KMS-11 (cell line): ENCODE measurements around the gene ERVFRD-1.

Experiments used
- H2AFZ ChIP-seq: fragments of 200-600 bp; sonication (generic); 2 replicates; pipeline ENCODE4 v1.6.1; 2016; ENCODE audit warnings: antibody characterized with exemption, mixed run types, low read depth
- H3K27ac ChIP-seq: fragments of 200-600 bp; sonication (generic); 2 replicates; pipeline ENCODE4 v1.6.1; 2016; ENCODE audit warnings: mild to moderate bottlenecking, mixed run types
- H3K27me3 ChIP-seq: fragments of 200-600 bp; sonication (generic); 2 replicates; pipeline ENCODE4 v1.6.1; 2017; ENCODE audit warnings: mild to moderate bottlenecking, low read depth, mixed run types, moderate library complexity; ENCODE audit not compliant: insufficient read depth
- H3K36me3 ChIP-seq: fragments of 200-600 bp; sonication (generic); 2 replicates; pipeline ENCODE4 v1.6.1; 2017; ENCODE audit warnings: mild to moderate bottlenecking, mixed run types; ENCODE audit not compliant: insufficient read depth
- H3K4me1 ChIP-seq: fragments of 200-600 bp; sonication (generic); 2 replicates; pipeline ENCODE4 v1.6.1; 2016; ENCODE audit warnings: mild to moderate bottlenecking, low read depth, mixed run types; ENCODE audit not compliant: poor library complexity, severe bottlenecking
- H3K4me2 ChIP-seq: fragments of 200-600 bp; sonication (generic); 2 replicates; pipeline ENCODE4 v1.7.0; 2016; ENCODE audit warnings: mild to moderate bottlenecking, mixed run types
- H3K4me3 ChIP-seq: fragments of 200-600 bp; sonication (generic); IDR thresholded peaks from 2 replicates; pipeline ENCODE4 v1.6.1; 2017; ENCODE audit warnings: low read depth, low read length, mixed read lengths; ENCODE audit not compliant: insufficient read depth
- H3K79me2 ChIP-seq: fragments of 200-600 bp; sonication (generic); 2 replicates; pipeline ENCODE4 v1.6.1; 2016; ENCODE audit warnings: low read depth, mixed run types; ENCODE audit not compliant: insufficient read depth
- H3K9ac ChIP-seq: fragments of 200-600 bp; sonication (generic); 2 replicates; pipeline ENCODE4 v1.6.1; 2016; ENCODE audit warnings: mild to moderate bottlenecking, mixed run types
- H4K20me1 ChIP-seq: fragments of 200-600 bp; sonication (generic); 2 replicates; pipeline ENCODE4 v1.6.1; 2016; ENCODE audit warnings: mild to moderate bottlenecking, mixed run types; ENCODE audit not compliant: insufficient read depth
- TF ChIP-seq, protein P1 (sequence below): fragments of 200-600 bp; sonication (generic); conservative IDR thresholded peaks from 2 replicates; pipeline ENCODE4 v1.6.1; 2017; ENCODE audit warnings: low read depth, mild to moderate bottlenecking, antibody characterized with exemption, low read length, moderate library complexity, mixed read lengths

Gene ERVFRD-1

DNA sequence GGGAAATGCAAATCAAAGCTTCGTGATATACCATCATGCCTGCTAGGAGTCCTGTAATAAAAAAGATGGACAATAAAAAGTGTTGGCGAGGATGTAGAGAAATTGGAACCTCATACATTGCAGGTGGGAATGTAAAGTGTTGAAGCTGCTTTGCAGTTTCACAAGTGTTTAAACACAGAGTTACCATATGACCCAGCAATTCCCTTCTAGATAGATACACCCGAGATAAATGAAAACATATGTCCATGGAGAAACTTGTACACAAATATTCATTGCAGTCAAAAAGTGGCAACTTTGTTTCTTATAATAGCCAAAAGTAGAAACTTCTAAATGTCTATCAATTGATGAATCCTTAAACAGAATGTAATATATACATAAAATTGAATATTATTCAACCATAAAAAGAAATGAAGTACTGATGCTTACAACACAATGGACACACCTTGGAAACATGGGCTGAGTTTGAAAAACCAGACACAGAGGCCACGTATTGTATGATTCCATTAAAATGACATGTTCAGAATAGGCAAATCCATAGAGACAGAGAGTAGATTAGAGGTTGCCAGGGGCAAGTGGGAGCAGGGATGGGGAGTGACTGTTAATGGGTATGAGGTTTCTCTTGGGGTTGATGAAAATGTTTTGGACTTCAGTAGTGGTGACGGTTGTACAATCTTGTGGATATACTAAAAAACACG, 20.8 kb upstream of the ERVFRD-1 start:
- H3K9ac ChIP-seq: no peak overlapping the region
- H3K4me3 ChIP-seq: no peak overlapping the region
- TF ChIP-seq, protein P1, sequence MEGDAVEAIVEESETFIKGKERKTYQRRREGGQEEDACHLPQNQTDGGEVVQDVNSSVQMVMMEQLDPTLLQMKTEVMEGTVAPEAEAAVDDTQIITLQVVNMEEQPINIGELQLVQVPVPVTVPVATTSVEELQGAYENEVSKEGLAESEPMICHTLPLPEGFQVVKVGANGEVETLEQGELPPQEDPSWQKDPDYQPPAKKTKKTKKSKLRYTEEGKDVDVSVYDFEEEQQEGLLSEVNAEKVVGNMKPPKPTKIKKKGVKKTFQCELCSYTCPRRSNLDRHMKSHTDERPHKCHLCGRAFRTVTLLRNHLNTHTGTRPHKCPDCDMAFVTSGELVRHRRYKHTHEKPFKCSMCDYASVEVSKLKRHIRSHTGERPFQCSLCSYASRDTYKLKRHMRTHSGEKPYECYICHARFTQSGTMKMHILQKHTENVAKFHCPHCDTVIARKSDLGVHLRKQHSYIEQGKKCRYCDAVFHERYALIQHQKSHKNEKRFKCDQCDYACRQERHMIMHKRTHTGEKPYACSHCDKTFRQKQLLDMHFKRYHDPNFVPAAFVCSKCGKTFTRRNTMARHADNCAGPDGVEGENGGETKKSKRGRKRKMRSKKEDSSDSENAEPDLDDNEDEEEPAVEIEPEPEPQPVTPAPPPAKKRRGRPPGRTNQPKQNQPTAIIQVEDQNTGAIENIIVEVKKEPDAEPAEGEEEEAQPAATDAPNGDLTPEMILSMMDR: no peak
- H3K4me1 ChIP-seq: peaks cover 30% of the 10 kb centered on the region
- no peak overlapping the region for H3K27ac ChIP-seq
- H4K20me1 ChIP-seq: peaks cover 8% of the 10 kb centered on the region; the same call in 1 of the 2 replicates
- 0 out of 2 replicates have a peak, but pooled peaks cover 7% of the 10 kb centered on the region for H3K36me3 ChIP-seq
- H3K4me2 ChIP-seq: no peak overlapping the region
- H2AFZ ChIP-seq: no peak overlapping the region
- no peaks in the 10 kb centered on the region for H3K27me3 ChIP-seq
- peaks cover 30% of the 10 kb centered on the region; the same call in 1 of the 2 replicates for H3K79me2 ChIP-seq

DNA sequence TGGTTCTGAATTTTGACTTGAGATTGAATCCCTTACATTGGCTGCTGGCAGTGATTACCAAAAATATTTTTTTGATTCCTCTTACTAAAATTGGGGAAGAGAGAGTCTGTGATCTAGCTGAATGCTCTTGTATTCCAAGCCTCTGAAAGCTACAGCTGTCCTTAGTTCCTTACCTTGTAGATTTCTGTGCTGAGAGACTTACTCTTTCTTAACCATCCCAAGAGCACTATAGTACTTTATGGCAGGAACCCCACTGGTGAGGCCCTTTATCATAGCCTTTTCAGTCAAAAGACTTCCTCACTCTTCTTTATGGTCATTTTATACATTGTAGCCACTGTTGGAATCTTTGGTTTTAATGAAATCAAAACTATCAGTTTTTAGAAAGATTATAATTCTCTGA, 19.1 kb upstream of the ERVFRD-1 start:
- H3K27ac ChIP-seq: peak overlapping the region; percentile 52
- no peak overlapping the region for H3K9ac ChIP-seq
- no peaks in the 10 kb centered on the region for H3K27me3 ChIP-seq

DNA sequence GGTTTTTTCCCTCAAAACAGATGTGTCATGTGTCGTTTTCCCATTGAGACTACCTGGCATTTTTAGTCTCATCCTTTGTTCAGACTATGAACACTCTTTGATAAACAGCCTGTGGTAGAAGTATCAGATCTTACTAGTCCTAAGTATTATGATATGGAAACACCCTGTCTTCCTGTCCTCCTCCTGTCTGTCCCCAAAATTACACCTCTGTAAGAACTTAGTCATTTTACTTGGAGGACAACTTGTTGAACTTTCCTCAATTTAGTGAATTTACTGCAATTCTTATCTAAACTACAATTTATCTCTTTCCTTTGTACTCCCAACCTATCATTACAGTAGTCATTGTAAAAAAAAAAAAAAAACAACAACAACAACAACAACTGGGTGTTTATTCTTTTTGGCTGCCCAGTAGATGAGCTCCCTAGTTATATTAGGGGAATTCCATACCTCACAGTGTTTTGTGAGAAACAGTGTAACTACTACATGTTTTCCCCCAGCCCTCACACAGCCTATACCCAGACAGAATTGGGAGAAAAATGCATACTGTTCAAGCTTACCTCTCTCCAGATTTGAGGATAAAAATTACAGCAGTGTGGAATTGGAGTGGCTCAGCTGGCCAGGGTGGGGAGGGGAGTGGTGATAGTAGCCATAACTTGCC, 18.5 kb upstream of the ERVFRD-1 start:
- Histone ChIP-seq H3K4me2 (peak overlapping the region; percentile 81), H3K9ac (no peak overlapping the region), H2AFZ (no peak overlapping the region), H3K27ac (peak overlapping the region; percentile 52), H4K20me1 (peaks cover 8% of the 10 kb centered on the region; the same call in 1 of the 2 replicates), H3K4me3 (no peak overlapping the region), H3K4me1 (peaks cover 30% of the 10 kb centered on the region), H3K27me3 (no peaks in the 10 kb centered on the region), H3K79me2 (peaks cover 44% of the 10 kb centered on the region; the same call in 1 of the 2 replicates), H3K36me3 (0 out of 2 replicates have a peak, but pooled peaks cover 3% of the 10 kb centered on the region)
- TF ChIP-seq, protein P1: no peak

More for the DNA sequence above, 19.1 kb upstream of the ERVFRD-1 start:
- Histone ChIP-seq H4K20me1 (peaks cover 8% of the 10 kb centered on the region; the same call in 1 of the 2 replicates), H3K4me1 (peaks cover 30% of the 10 kb centered on the region), H2AFZ (no peak overlapping the region), H3K79me2 (peaks cover 41% of the 10 kb centered on the region; the same call in 1 of the 2 replicates), H3K4me2 (peak overlapping the region; percentile 81), H3K36me3 (0 out of 2 replicates have a peak, but pooled peaks cover 7% of the 10 kb centered on the region), H3K4me3 (no peak overlapping the region)
- TF ChIP-seq, protein P1: no peak

DNA sequence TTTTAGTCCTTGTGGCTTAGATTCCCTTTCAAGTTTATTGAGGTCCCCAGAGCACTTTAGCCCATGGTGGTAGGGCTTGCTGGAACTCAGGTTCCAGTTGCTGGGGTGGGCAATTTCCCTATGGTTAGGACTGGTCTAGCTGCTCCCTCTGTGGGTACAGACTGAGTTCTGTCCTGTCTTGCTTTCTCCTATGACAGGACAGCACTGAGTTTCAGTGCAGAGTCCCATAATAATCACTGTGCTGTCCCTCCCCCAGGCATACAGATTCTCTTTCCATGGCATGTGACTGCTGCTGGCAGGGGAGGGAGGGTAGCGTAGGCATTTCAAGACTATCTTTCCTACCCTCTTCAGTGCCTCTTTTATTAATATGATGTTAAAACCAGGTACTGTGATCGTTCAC, 17.1 kb upstream of the ERVFRD-1 start:
- H3K79me2 ChIP-seq: peaks cover 53% of the 10 kb centered on the region

More for the DNA sequence above, 17.1 kb upstream of the ERVFRD-1 start:
- Histone ChIP-seq H2AFZ (no peak overlapping the region), H3K4me2 (no peak overlapping the region), H4K20me1 (peaks cover 8% of the 10 kb centered on the region; the same call in 1 of the 2 replicates), H3K27me3 (no peaks in the 10 kb centered on the region), H3K9ac (no peak overlapping the region), H3K4me1 (peaks cover 30% of the 10 kb centered on the region), H3K27ac (no peak overlapping the region), H3K4me3 (no peak overlapping the region), H3K36me3 (no peaks in the 10 kb centered on the region)
- TF ChIP-seq, protein P1: no peak
